GM23248 (cell line): ENCODE measurements around the gene MMP2. TPM values are rescaled to one million over a fixed set of nuclear protein-coding genes. Genes with fewer than 3 reads are reported as not detected.

Experiments
- DNase-seq: peaks from one replicate; pipeline ENCODE4 v3.0.0-alpha.2; 2015
- H2AFZ ChIP-seq: fragments of 200-600 bp; sonication (generic); 2 replicates; pipeline ENCODE4 v1.6.1; 2016; ENCODE audit warnings: antibody characterized with exemption
- H3F3A ChIP-seq: fragments of 200-600 bp; sonication (generic); 2 replicates; pipeline ENCODE4 v1.6.1; 2016; ENCODE audit warnings: mild to moderate bottlenecking, antibody characterized with exemption, mixed run types; ENCODE audit not compliant: insufficient read depth
- H3K27ac ChIP-seq: fragments of 200-600 bp; sonication (generic); 2 replicates; pipeline ENCODE4 v1.5.1; 2016; ENCODE audit warnings: mild to moderate bottlenecking
- H3K27me3 ChIP-seq: fragments of 200-600 bp; sonication (generic); replicated peaks from 2 replicates; pipeline ENCODE4 v1.6.1; 2016; ENCODE audit warnings: mild to moderate bottlenecking; ENCODE audit not compliant: insufficient read depth
- H3K36me3 ChIP-seq: fragments of 200-600 bp; sonication (generic); 2 replicates; pipeline ENCODE4 v1.6.1; 2016; ENCODE audit warnings: low read depth, mild to moderate bottlenecking
- H3K4me1 ChIP-seq: fragments of 200-600 bp; sonication (generic); 2 replicates; pipeline ENCODE4 v1.6.1; 2016; ENCODE audit warnings: mild to moderate bottlenecking; ENCODE audit not compliant: insufficient read depth
- H3K4me2 ChIP-seq: fragments of 200-600 bp; sonication (generic); one replicate; pipeline ENCODE4 v1.6.1; 2016; ENCODE audit warnings: mild to moderate bottlenecking; ENCODE audit not compliant: unreplicated experiment
- H3K4me3 ChIP-seq: fragments of 200-600 bp; sonication (generic); 2 replicates; pipeline ENCODE4 v1.5.1; 2016; ENCODE audit warnings: mild to moderate bottlenecking
- H3K79me2 ChIP-seq: fragments of 200-600 bp; sonication (generic); 2 replicates; pipeline ENCODE4 v1.6.1; 2016; ENCODE audit warnings: mild to moderate bottlenecking; ENCODE audit not compliant: insufficient read depth
- H3K9ac ChIP-seq: fragments of 200-600 bp; sonication (generic); 2 replicates; pipeline ENCODE4 v1.6.1; 2016; ENCODE audit warnings: mild to moderate bottlenecking
- H3K9me2 ChIP-seq: fragments of 200-600 bp; sonication (generic); 2 replicates; pipeline ENCODE4 v1.6.1; 2016; ENCODE audit warnings: mixed run types, mild to moderate bottlenecking, moderate library complexity; ENCODE audit not compliant: insufficient read depth
- H3K9me3 ChIP-seq: fragments of 200-600 bp; sonication (generic); one replicate; pipeline ENCODE4 v1.6.1; 2017; ENCODE audit warnings: low read depth
- H4K20me1 ChIP-seq: fragments of 200-600 bp; sonication (generic); 2 replicates; pipeline ENCODE4 v1.6.0; 2016; ENCODE audit not compliant: insufficient read depth
- EZH2 ChIP-seq: fragments of 200-600 bp; sonication (generic); IDR thresholded peaks from 2 replicates; pipeline ENCODE4 v1.6.1; 2018; ENCODE audit warnings: antibody characterized with exemption, mild to moderate bottlenecking; ENCODE audit not compliant: insufficient read depth, poor library complexity, severe bottlenecking
- EZH2phosphoT487 ChIP-seq: fragments of 200-600 bp; sonication (generic); IDR thresholded peaks from 2 replicates; pipeline ENCODE4 v1.6.1; 2018; ENCODE audit warnings: antibody characterized with exemption, moderate library complexity, mild to moderate bottlenecking, low read depth; ENCODE audit not compliant: insufficient read depth
- WGBS, 2 experiments: methylation state at CpG; one replicate each; pipeline ENCODE4 v1.1.6; 2015 to 2017; ENCODE audit warnings: low lambda C conversion rate in 2 of 2, low coverage in 1 of 2; ENCODE audit errors: missing lambda C conversion rate in 2 of 2; 5-methylcytosine and 5-hydroxymethylcytosine counted together
- in situ Hi-C: fragments of 300-500 bp; cut with MboI; formaldehyde crosslinking; loops from 2 replicates; pipeline ENCODE4 v1.15.0; 2020
- polyA plus RNA-seq: library from polyadenylated mRNA; unstranded; fragments of >200 nt; fragmentation: Nextera tagmentation; extraction: Ambion mirVana; gene quantifications from 2 replicates; pipeline ENCODE4 v1.2.1, GENCODE V29; 2016
- total RNA-seq: library from RNA; depleted of rRNA; stranded (reverse); fragments of >200 nt; shearing (Covaris generic); gene quantifications from 2 replicates; pipeline ENCODE4 v1.2.3, GENCODE V29; 2014

Gene MMP2
- total and polyA plus RNA-seq, 2 experiments from 2014 or later, result 1,299 to 1,484 TPM

DNA sequence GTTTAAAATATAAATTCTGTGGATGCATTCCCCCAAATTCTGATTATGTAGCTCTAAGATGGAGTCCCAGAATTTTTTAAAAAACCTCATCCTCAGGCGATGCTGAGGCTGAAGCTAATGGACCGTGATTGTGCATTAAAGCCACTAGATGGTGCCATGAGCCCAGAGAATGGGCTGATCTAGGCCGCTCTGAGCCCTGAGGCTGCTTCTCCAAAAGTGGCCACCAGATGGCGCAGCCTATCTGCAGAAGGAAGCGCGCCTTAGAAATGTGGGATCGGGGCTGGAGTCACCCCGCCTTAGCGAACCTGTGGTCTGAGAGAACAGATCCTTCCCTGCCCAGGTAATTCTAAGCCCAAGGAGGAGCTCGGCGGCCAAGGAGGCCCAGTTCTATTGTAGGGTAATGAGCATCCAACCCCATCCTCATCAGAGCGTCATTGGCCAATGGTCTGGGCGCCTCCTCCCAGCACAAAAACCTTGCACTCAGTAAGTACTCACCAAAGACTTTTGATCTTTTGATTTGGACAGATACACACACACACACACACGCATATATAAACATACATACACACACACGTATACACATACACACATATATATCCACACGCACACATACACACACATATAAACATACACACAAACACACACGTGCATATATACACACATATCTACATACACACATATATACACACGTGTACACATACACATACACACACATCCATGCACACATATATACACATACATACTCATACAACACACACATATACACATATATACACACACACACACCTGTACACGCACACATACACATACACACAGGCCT is 13.7 kb upstream of the MMP2 start:
- Histone ChIP-seq H4K20me1 (no peaks in the 10 kb centered on the region), H3K9me2 (no peaks in the 10 kb centered on the region), H3K79me2 (no peaks in the 10 kb centered on the region), H3F3A (peaks cover 10% of the 10 kb centered on the region), H3K4me2 (no peak overlapping the region), H3K4me3 (peak overlapping the region; percentile 46; the same call in 1 of the 2 replicates), H3K27me3 (no peaks in the 10 kb centered on the region), H2AFZ (no peak overlapping the region), H3K4me1 (peaks cover 10% of the 10 kb centered on the region), H3K36me3 (no peaks in the 10 kb centered on the region), H3K27ac (no peak overlapping the region), H3K9ac (no peak overlapping the region), H3K9me3 (no peaks in the 10 kb centered on the region)
- whole genome bisulfite sequencing, 2 experiments, result 20 to 24% methylated on average over 19 of the region's 19 CpGs
- DNase-seq, result peak; percentile 86
- in situ Hi-C loops, result loop anchor here (5.0 kb wide), 2 partner anchors 77 to 237 kb away; no protein-coding TSS in a partner anchor
- no peak for TF ChIP-seq EZH2
- TF ChIP-seq EZH2phosphoT487, result no peak

DNA sequence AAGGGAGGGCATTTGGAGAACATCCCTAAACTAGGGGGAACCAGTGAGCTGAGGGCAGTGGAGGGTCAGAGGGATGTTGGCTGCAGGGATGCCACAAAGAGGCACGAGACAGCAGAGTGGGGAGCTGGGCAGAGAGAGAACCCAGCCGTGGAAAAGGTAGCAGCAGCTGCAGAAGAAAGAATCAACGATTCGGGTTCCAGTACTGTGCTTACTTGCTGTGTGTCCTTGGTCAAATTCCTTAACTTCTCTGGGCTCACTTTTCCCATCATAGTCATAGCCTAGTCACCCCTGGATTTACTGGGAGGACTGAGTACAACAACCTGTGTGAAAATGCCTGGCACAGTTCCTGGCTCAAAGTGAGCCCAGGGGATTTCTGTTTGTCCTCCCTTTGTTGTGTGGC is 12.8 kb upstream of the MMP2 start:
- no peak overlapping the region for H2AFZ ChIP-seq
- peaks cover 19% of the 10 kb centered on the region for H3K4me1 ChIP-seq
- no peak overlapping the region for H3K9ac ChIP-seq
- H3F3A ChIP-seq, result peaks cover 20% of the 10 kb centered on the region
- H3K36me3 ChIP-seq, result no peaks in the 10 kb centered on the region
- H3K9me2 ChIP-seq, result no peaks in the 10 kb centered on the region
- H3K79me2 ChIP-seq, result no peaks in the 10 kb centered on the region
- no peak for DNase-seq
- TF ChIP-seq EZH2, result no peak
- TF ChIP-seq EZH2phosphoT487, result no peak
- H3K27me3 ChIP-seq, result no peaks in the 10 kb centered on the region
- H3K4me2 ChIP-seq, result no peak overlapping the region
- H3K27ac ChIP-seq, result no peak overlapping the region
- no peak overlapping the region for H3K4me3 ChIP-seq
- WGBS, 2 experiments, result 95 to 96% methylated on average over 4 of the region's 4 CpGs
- no peaks in the 10 kb centered on the region for H4K20me1 ChIP-seq
- H3K9me3 ChIP-seq, result no peaks in the 10 kb centered on the region
- in situ Hi-C loops, result loop anchor here (5.0 kb wide), 2 partner anchors 76 to 236 kb away; no protein-coding TSS in a partner anchor

DNA sequence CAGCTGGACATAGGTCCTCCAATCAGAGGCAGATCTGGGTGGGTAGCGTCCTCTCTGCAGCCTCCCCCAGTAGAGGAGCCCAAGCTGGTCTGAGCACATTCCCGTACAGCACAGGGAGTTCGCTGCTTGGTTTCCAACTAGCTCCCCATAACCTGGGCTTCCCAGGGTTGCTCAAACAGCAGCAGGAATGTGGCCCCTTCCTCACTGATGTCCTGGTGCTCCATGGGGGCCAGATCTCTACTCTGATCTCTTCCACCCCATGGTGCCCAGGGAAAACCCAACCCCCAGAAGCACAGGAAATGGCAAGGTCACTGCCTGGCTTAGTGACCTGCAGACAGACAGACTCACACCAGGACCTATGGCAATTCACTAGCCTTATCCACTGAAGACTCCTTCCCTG is 11.1 kb upstream of the MMP2 start:
- TF ChIP-seq EZH2phosphoT487, result no peak
- no peak for TF ChIP-seq EZH2
- DNase-seq, result no peak
- Histone ChIP-seq H3K27ac (no peak overlapping the region), H3K4me3 (no peak overlapping the region), H3K9me3 (no peaks in the 10 kb centered on the region), H2AFZ (no peak overlapping the region), H3F3A (peaks cover 34% of the 10 kb centered on the region), H3K79me2 (no peaks in the 10 kb centered on the region), H3K9ac (no peak overlapping the region), H3K36me3 (no peaks in the 10 kb centered on the region), H3K27me3 (no peaks in the 10 kb centered on the region), H3K9me2 (no peaks in the 10 kb centered on the region), H3K4me1 (peaks cover 33% of the 10 kb centered on the region), H3K4me2 (no peak overlapping the region), H4K20me1 (no peaks in the 10 kb centered on the region)
- 98 to 100% methylated on average over 3 of the region's 3 CpGs for WGBS, 2 experiments
- in situ Hi-C loops, result loop anchor here (5.0 kb wide), 2 partner anchors 74 to 234 kb away; no protein-coding TSS in a partner anchor

DNA sequence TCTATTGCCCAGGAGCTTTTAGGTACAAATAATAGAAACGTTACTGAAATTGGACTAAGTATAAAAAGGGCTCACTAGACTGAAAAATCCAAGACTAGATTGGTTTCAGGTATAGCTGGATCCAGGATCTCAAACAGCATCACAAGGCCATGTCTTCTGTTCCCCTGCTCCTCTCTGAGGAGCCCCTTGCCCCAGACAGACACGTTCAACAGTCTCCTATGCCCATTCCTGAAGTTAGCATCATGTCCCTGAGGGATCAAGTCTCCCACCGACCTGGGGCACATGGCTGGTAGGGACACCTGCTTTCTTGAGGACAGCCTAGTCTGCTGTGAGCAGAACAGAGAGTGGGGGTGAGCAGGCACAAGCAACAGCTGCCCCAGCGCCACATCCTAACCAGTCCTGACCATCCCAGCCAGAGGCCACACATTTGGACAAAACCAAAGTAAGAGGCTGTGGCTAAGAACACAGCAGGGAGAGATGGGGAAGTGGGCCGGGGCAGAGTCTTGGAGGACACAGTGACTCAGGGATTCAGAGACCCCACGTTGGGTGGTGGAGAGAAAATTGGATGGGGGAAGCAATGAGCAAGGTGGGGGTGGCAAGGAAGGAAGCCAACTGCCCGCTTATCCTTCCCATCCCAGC is 10.5 kb upstream of the MMP2 start:
- H3F3A ChIP-seq, result peaks cover 39% of the 10 kb centered on the region
- no peaks in the 10 kb centered on the region for H3K36me3 ChIP-seq
- H3K9me3 ChIP-seq, result no peaks in the 10 kb centered on the region
- no peak overlapping the region for H3K27ac ChIP-seq
- H3K9ac ChIP-seq, result no peak overlapping the region
- in situ Hi-C loops, result loop anchor here (5.0 kb wide), 2 partner anchors 74 to 234 kb away; no protein-coding TSS in a partner anchor
- 93 to 99% methylated on average over 7 of the region's 7 CpGs for WGBS, 2 experiments
- TF ChIP-seq EZH2 (no peak), EZH2phosphoT487 (no peak)
- H3K4me1 ChIP-seq, result peaks cover 36% of the 10 kb centered on the region
- H3K79me2 ChIP-seq, result no peaks in the 10 kb centered on the region
- no peaks in the 10 kb centered on the region for H3K9me2 ChIP-seq
- H3K27me3 ChIP-seq, result no peaks in the 10 kb centered on the region
- no peak overlapping the region for H3K4me3 ChIP-seq
- no peak for DNase-seq
- H2AFZ ChIP-seq, result no peak overlapping the region
- H4K20me1 ChIP-seq, result no peaks in the 10 kb centered on the region
- no peak overlapping the region for H3K4me2 ChIP-seq
